H1 (cell line): Measurements from ENCODE around the gene KCTD12. TPM values are rescaled to one million over a fixed set of nuclear protein-coding genes. Genes with fewer than 3 reads are reported as not detected.

Experiments used
- ASH2L ChIP-seq: fragments of 200-600, 300-600 bp; sonication (generic); IDR thresholded peaks from one replicate; pipeline ENCODE4 v1.7.1; 2017; ENCODE audit warnings: low read length
- EP300 ChIP-seq, 2 experiments: IDR thresholded peaks; 1 replicate in 1 of 2; 2 replicates in 1 of 2; pipeline ENCODE4 v1.6.1; 2011 to 2012; ENCODE audit warnings: low read depth in 2 of 2, low read length in 2 of 2, mild to moderate bottlenecking in 2 of 2, borderline replicate concordance in 1 of 2, inconsistent platforms in 1 of 2, moderate library complexity in 1 of 2
- EZH2 ChIP-seq: fragments of 200-600 bp; sonication (generic); IDR thresholded peaks from 2 replicates; pipeline ENCODE4 v1.7.1; 2012; ENCODE audit warnings: low read depth, mild to moderate bottlenecking, moderate library complexity, low read length, inconsistent platforms; ENCODE audit not compliant: severe bottlenecking
- POU5F1 ChIP-seq: IDR thresholded peaks from 2 replicates; pipeline ENCODE4 v1.6.1; 2011; ENCODE audit warnings: low read depth, mild to moderate bottlenecking, low read length, moderate library complexity
- SIX5 ChIP-seq: IDR thresholded peaks from 2 replicates; pipeline ENCODE4 v1.6.1; 2011; ENCODE audit warnings: mild to moderate bottlenecking, low read depth, low read length
- polyA plus RNA-seq, 7 experiments: library from polyadenylated mRNA; depleted of rRNA in 3 of 7; stranded (reverse) in 5 of 7; unstranded in 2 of 7; fragments of >200 nt in 5 of 7; fragments of 200-250 nt in 2 of 7; gene quantifications; 1 replicate in 5 of 7; 2 replicates in 1 of 7; 4 replicates in 1 of 7; pipeline versions ENCODE4 v1.2.1 to v1.2.3, GENCODE V29; 2011 to 2013; ENCODE audit warnings: missing spikeins in 2 of 7, mixed read lengths in 2 of 7
- total RNA-seq: library from RNA; stranded (reverse); fragmentation: NEBNext Ultra II Directional; extraction: Animal tissue kit (Norgen Biotek cat#: 25700); gene quantifications from 2 replicates; pipeline ENCODE4 v1.2.1, GENCODE V29; 2021

KCTD12 gene
- total and polyA plus RNA-seq, 2 of the 8 experiments (the other 6 are each of a cell fraction or from before 2014, with no cell fraction given): 2.5 to 9.6 TPM

DNA sequence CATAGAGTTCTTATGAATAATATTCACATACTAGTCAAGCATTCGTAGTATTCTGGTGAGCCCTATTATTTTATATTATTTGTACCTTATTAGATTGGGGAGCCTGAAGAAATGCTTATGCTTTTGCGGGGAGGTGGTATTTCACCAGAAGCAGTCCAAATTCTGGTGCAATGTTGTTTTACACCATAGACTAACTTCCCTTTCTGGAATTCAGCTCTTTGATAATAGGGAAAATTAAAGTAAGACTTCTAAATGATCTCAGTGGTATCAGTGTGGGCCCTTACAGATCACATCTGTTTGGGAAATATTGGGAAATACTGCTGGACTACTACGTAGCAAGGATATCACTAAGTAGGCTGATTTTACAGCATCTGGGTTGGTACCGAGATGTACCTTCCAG, 34.2 kb downstream of the KCTD12 start (continued):
- TF ChIP-seq EZH2 (no peak), POU5F1 (no peak), EP300 (IDR thresholded peaks at IDR 0.05; ENCODE audit: borderline replicate concordance in 1 of 2, low read depth in 2 of 2, low read length in 2 of 2) (no peak), SIX5 (no peak), ASH2L (no peak)
- TF ChIP-seq, all 59 proteins: peak for 0
